IPS-NIHi7 (cell line): ENCODE results near the gene PMAIP1.
"Not testable (repeated sequence)": the region's sequence is repeated elsewhere in the genome, so short reads cannot be mapped to it uniquely, and the experiment has no call there.

Source experiments
- DNase-seq: peaks from one replicate; pipeline ENCODE4 v3.0.0; 2012; ENCODE audit warnings: mixed read lengths; ENCODE audit errors: extremely low spot score

Gene PMAIP1

GRCh38 chr18:59899298-59900221, at the start of gene PMAIP1:
Gene PMAIP1 (plus strand): TSS chr18:59899996. CDS start chr18:59900178, 182 bp downstream.
- peak; percentile 90 for DNase-seq

- DNase-seq = no peak
These were observed 47.9 kb upstream of the PMAIP1 start for GRCh38 chr18:59851784-59852399.

- DNase-seq = no peak
These were observed 47.2 kb upstream of the PMAIP1 start for GRCh38 chr18:59852548-59852947.

GRCh38 chr18:59853380-59853779, 46.4 kb upstream of the PMAIP1 start:
- DNase-seq = no peak

GRCh38 chr18:59853988-59854387, 45.8 kb upstream of the PMAIP1 start:
- not testable (repeated sequence) for DNase-seq

- DNase-seq = no peak
These were observed 38.8 kb upstream of the PMAIP1 start for GRCh38 chr18:59861009-59861408.

GRCh38 chr18:59861963-59862819, 37.6 kb upstream of the PMAIP1 start:
- DNase-seq = no peak

GRCh38 chr18:59865241-59865986, 34.4 kb upstream of the PMAIP1 start:
- DNase-seq = no peak

GRCh38 chr18:59866551-59867269, 33.1 kb upstream of the PMAIP1 start:
- DNase-seq = no peak

GRCh38 chr18:59867337-59868104, 32.3 kb upstream of the PMAIP1 start:
- no peak for DNase-seq

GRCh38 chr18:59870623-59871130, 29.1 kb upstream of the PMAIP1 start:
- no peak for DNase-seq

GRCh38 chr18:59871711-59872362, 28.0 kb upstream of the PMAIP1 start:
- DNase-seq = no peak

GRCh38 chr18:59873641-59874040, 26.2 kb upstream of the PMAIP1 start:
- DNase-seq = no peak

GRCh38 chr18:59874166-59874565, 25.6 kb upstream of the PMAIP1 start:
- no peak for DNase-seq

GRCh38 chr18:59876310-59876626, 23.5 kb upstream of the PMAIP1 start:
- no peak for DNase-seq

GRCh38 chr18:59877361-59877760, 22.4 kb upstream of the PMAIP1 start:
- no peak for DNase-seq

- DNase-seq = no peak
These were observed 21.2 kb upstream of the PMAIP1 start for GRCh38 chr18:59878644-59879043.

GRCh38 chr18:59881728-59882656, 17.8 kb upstream of the PMAIP1 start:
- DNase-seq = no peak
